HG03565 (cell line): ENCODE results near the gene MFAP1.

ENCODE experiments used
- ATAC-seq: cut with Tn5 transposase; IDR thresholded peaks from one replicate; pipeline ENCODE4 v1.9.1; 2021; ENCODE audit warnings: mild to moderate bottlenecking, moderate library complexity; ENCODE audit not compliant: unreplicated experiment

The MFAP1 gene

DNA sequence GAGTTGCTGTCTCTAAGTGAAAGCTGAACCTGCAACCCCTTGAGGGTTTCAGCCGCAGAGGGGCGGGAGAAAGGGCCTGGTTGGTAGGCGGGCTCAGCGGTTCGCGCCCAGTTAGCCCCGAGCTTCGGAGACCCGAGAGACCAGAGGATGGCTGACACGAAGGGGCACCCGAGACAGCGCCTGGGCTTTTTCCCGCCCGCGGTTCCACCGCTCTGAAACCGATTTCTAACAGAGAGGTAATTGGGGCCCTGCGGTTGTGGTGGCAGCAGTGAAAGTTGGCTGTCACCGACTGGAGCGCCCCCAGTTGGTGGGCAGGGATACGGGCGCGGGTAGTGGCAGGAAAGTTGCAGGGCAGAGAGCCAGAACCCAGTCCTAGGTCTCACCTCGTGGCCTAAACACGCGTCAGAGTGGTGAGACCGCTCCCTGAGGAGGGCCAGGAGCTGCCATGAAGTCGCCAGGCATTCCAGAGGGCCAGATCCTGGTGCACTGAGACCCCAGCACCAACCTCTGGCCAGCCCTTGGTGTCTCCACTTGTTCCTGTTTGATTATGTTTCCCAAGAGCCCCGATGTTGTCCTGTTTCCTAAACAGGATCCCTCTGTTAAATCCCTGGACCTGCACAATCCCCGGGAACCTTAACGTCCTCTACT, 47.1 kb downstream of the MFAP1 start:
- peak; percentile 33 for ATAC-seq

DNA sequence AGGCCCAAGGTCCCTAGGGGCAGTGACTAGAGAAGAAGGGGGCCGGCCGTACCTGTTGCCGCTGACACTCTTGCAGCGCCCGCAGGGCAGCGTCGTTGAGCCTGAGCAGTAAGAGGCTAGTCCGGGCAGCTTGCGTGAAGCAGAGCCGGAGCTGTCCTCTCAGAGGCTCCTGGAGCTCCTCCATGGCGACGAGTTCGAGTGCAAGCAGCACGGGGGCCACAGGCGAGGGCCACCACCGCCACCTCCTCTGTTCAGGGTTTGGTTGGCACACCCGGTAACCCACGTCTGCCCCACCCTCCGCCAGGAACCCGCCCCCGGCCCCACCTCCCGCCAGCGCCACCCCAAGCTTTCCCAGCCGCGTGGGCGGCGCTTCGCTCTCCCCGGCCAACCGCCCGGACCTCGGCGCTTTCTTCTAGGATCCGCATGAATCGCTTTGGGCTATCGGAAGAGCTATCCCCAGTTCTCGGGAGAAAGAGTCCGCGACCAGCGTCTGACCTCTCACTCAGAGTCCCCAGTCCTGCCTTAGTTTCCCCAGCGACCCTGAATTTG, 47.7 kb downstream of the MFAP1 start, which contains the start of gene ELL3:
Gene ELL3 (minus strand): TSS at position 249 of the 549 bp plus-strand sequence. CDS start 65 bp downstream, at position 184.
- peak; percentile 17 for ATAC-seq

DNA sequence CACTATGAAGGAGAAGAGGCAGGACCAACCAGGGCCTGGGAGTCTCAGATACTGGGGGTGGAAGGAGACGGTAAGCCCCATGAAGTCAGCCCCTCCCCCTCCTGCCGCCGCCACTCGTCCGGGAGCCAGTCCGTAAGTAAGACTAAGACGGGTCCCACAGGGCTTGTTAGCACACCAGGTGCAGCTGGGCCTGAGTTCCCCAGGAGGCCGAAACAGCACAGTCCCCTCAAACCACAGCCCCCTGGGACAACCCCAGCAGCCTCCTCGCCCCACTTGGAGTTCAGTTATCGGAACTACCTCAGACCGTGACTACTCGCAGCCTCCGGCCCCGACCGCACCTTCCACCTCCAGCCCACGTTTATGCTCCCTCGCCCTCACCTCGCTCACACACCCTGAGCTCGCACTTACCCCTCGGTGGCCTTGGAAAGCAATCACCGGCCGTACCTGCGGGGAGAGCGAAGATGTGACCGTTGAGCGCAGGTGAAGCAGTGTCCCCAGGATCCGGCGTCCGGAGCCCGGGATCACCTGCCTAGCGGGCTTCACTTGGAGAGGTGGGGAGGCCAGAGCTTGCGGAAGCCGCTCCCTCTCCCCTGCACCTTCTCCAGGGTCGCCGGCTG, 48.3 kb downstream of the MFAP1 start:
- peak; percentile 45 for ATAC-seq

DNA sequence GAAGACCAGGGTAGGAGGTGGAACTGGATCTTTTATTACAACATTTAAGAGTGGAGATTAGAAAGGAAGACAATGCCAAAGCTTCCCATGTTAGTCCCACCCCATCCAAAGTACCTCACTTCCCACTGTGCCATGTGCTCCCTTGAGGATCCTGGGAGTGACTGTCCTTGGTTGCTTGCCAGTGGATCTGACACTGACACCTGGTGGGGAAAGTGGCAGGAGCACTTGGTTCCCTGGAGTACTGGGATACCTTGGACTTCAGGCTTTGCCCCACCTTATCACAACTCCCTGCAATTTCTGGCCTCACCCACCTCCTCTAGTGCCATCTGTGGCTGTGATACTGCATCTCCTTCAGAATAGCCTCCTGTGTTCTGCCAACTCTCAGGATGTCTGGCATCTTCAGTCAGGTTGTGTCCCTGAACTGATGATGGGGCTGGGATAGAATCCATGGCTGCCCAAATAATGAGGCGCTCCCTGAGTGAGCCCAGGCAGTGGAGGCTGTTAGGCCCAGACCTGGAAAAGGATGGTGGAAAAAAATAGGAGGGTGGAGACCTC, 49.0 kb downstream of the MFAP1 start:
- no peak for ATAC-seq

DNA sequence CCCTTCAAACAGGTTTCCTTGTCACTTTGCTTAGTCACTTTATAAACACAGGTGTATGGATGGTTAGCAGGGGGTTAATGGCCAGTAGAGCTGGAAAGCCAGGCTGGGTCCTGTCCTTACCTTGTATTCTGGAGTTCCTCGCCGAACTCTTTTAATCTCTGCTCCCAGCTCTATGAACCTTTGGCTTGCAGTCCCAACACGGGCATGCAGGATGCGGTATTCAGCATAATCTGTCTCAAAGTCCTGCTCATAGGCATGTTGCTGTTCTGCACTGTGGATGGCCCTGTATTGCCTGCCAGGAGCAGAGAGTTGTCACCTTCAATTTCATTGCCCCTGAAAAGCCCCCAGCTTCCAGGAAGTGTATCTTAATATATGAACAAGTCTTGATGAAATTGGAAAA, 50.4 kb downstream of the MFAP1 start:
- ATAC-seq: no peak

DNA sequence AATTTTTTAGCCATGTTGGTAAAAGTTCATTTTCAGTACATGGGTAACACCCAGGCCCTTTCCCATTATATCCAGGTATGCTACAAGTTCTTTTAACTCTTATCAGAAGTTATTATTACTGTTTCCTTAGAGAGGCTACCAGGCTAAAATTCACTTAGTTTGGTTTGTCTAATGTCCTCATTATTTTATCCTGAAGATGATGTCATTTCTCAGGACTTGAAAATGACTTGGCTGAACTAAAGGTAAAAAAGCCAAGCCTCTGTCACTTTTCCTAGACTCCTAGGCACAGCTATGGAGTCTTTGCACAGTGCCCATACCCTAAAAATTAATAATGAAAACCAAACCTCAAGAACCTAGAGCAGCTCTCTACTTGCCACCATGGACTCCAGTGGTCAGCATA, 51.9 kb downstream of the MFAP1 start:
- no peak for ATAC-seq

DNA sequence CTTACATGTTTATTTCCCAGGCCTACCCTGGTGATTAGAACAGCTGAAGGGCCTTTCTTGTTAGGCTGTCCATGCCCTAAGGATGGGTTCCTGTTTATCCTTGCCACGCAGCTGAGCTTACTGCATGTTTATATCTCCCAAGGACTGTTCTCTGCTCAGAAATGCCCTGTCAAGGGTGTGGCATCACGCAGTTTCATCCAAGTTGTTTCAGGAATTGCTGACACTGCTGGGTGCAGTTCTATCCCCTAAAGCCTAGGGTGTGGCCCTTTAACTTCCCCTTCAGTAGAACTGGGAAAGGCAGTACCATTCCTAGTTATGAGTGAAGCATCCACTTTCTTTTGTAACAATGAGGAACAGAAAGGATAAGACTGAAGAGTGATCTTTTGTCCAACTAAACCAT, 52.7 kb downstream of the MFAP1 start:
- no peak for ATAC-seq

DNA sequence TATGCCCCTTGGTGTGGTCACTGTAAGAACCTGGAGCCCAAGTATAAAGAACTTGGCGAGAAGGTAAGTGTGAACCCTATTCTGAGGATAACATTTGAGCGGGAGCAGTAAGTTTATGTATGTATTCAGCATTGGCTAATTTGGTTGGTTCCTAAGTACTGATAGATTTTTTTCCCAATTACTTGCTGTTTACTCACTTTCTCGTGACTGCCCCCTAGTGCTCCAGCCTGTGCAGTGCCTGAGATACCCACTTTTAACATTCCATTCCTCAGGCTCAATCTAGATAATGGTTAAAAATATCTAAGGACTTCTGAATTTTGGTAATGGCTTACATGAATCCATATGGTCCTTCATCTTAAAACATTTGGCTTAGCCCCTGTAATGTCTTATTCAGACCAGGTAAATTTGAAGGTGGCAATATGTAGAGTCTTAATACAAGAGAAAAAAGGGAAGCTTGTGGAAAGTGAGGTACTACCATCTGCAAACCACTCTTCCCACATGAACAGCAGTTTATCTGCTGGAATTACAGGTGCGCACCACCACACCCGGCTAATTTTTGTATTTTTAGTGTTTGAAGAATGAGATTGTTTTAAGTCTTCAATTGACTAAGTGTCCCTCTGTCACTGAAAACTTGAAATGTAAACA, 54.8 kb downstream of the MFAP1 start:
- no peak for ATAC-seq

DNA sequence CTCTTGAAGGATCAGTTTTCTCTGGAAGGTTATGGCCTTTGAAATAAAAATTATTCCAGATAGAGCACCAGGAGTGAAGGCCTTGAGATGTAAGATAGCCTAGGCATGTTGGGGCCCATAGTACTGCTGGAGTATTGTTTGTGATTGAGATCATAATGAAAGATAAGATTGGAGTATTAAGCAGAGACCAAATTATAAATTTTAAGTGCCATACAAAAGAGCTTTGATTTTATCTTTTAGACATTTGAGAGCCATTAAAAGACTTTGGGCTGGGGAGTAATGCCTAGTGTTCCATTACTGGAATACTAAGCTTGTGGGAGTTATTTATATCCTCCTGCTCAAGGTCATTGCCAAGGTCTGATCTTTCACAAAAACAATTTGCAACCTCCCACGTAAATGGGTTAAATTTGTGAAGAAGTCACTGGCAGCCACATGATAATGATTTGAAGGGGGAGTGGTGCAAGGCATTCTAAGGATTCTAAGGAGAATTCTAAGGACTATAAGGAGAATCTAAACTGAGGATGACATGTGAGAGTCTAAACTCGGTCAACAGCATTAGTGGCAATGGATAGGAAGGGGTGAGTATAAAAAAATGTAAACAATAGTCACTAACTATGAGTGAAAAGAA, 60.6 kb downstream of the MFAP1 start:
- no peak for ATAC-seq

DNA sequence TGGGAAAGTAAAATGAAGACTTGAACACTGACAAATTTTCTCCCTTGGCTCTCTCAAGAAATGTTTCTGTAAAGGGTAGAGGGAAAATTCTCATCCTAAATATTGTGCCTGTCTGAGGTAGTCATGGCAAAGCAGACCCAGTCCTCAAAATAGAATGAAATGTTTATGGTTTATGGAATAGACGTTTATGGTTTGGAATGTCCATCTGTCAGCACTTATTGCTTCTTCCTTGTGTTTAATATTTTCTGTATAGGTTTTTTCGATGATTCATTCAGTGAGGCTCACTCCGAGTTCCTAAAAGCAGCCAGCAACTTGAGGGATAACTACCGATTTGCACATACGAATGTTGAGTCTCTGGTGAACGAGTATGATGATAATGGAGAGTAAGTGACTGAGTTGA, 61.7 kb downstream of the MFAP1 start:
- ATAC-seq: no peak
